Sigmoid colon (tissue), 7 donors: ENCODE measurements around the gene XRCC6. TPM values are rescaled to one million over a fixed set of nuclear protein-coding genes. Genes with fewer than 3 reads are reported as not detected.

Source experiments
- DNase-seq: peaks from one replicate; pipeline ENCODE4 v3.0.0-alpha.2; 2019
- H3K27ac ChIP-seq, 4 donors: fragments of 200-600 bp; sonication (generic); one replicate each; pipeline ENCODE4 v1.5.1; 2016 to 2019; ENCODE audit warnings: mild to moderate bottlenecking in 1 of 4
- H3K27me3 ChIP-seq, 3 donors: fragments of 200-600 bp; sonication (generic); one replicate each; pipeline ENCODE4 v1.5.1; 2019; ENCODE audit warnings: mild to moderate bottlenecking in 1 of 3
- H3K36me3 ChIP-seq, 4 donors: fragments of 200-600 bp; sonication (generic); one replicate each; pipeline ENCODE4 v1.5.1; 2016 to 2019
- H3K4me1 ChIP-seq, 4 donors: fragments of 200-600 bp; sonication (generic); one replicate each; pipeline ENCODE4 v1.5.1; 2017 to 2019
- H3K4me3 ChIP-seq, 4 donors: fragments of 200-600 bp; sonication (generic); one replicate each; pipeline ENCODE4 v1.5.1; 2017 to 2019; ENCODE audit warnings: mild to moderate bottlenecking in 2 of 4, moderate library complexity in 1 of 4
- H3K9me3 ChIP-seq, 4 donors: fragments of 200-600 bp in 3 of 4; sonication (generic) in 3 of 4; one replicate each; pipeline versions ENCODE4 v1.5.1 to v1.6.1; 2013 to 2019
- CTCF ChIP-seq, 4 experiments: fragments of 450-650 bp in 3 of 4; fragments of 200-600 bp in 1 of 4; IDR thresholded peaks; one replicate each; pipeline ENCODE4 v1.5.1; 2016 to 2019; ENCODE audit warnings: antibody characterized with exemption in 4 of 4, mild to moderate bottlenecking in 3 of 4, moderate library complexity in 2 of 4
- EP300 ChIP-seq, 4 donors: sonication (generic); formaldehyde crosslinking; IDR thresholded peaks; one replicate each; pipeline ENCODE4 v1.6.1; 2017; ENCODE audit warnings: antibody characterized with exemption in 4 of 4
- POLR2A ChIP-seq, 2 donors: fragments of 450-650 bp; IDR thresholded peaks; one replicate each; pipeline ENCODE4 v1.6.1; 2016; ENCODE audit warnings: antibody characterized with exemption in 2 of 2, mild to moderate bottlenecking in 2 of 2, moderate library complexity in 2 of 2
- POLR2AphosphoS5 ChIP-seq, 4 donors: sonication (generic); formaldehyde crosslinking; IDR thresholded peaks; one replicate each; pipeline ENCODE4 v1.6.1; 2017; ENCODE audit warnings: antibody characterized with exemption in 4 of 4
- WGBS, 2 donors: extraction: QIAGEN DNeasy Blood & Tissue Kit; methylation state at CpG; one replicate each; pipeline ENCODE4 v1.1.7; 2013; 5-methylcytosine and 5-hydroxymethylcytosine counted together
- intact Hi-C: fragments of 100-400 bp; cut with DNase I; formaldehyde crosslinking; loops from one replicate; pipeline ENCODE4 v1.15.1; 2023
- polyA plus RNA-seq, 3 donors: library from polyadenylated mRNA; stranded (reverse); fragments of 200-250 nt; gene quantifications; one replicate each; pipeline ENCODE4 v1.2.3, GENCODE V29; 2013
- total RNA-seq, 4 donors: library from RNA; depleted of rRNA; stranded (reverse); fragments of >200 nt; gene quantifications; one replicate each; pipeline ENCODE4 v1.1.0, GENCODE V29; 2016
- donor health status: healthy with polysubstance abuse.
- donor health status: Bipolar disorder and iron deficiency.
- donor health status: healthy.

XRCC6 gene
- total and polyA plus RNA-seq, 7 donors = 141 to 220 (median 190) TPM

DNA sequence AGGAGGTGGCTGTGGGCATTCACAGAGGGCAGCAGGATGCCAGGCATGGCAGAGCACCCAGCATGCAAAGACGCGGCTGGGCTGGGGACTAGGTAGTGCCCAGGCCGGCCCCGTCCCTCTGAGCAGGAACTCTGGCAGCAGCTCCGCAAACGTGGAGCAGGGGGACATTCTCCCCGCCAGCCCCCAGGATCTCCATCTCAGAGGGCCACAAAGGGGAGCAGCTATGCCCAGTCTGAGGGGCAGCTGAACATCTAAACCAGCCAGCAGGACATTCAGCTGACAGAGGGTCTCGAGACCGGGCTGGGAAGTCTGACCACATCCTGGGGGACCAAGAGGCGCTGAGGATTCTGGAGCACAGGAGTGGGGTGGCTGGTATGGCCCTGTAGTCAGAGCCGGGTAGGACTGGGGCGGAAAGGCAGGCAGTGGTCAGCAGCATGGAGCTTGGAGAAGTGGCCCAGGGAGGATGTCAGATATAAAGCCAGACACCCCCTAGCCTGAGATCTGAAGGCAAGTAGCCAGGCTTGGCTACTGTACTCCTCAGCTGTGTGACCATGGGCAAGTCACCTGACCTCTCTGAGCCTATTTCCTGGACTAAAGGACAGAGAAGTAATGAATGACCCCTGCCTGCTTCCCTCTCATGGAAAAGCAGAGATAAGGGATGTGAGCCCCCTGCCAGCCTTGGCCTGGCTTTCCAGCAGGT is 41.6 kb upstream of the XRCC6 start:
- no peaks in the 10 kb centered on the region for H3K27me3 ChIP-seq
- H3K4me3 ChIP-seq = no peak overlapping the region
- intact Hi-C loops = no loop called here
- no peak overlapping the region for H3K27ac ChIP-seq
- WGBS, 2 donors = 97 to 98% methylated on average over 12 of the region's 12 CpGs
- H3K4me1 ChIP-seq = peaks cover 0 to 12% (median 11%) of the 10 kb centered on the region in 4 donors
- DNase-seq = no peak
- peaks cover 10 to 75% (median 30%) of the 10 kb centered on the region in 4 donors for H3K36me3 ChIP-seq
- TF ChIP-seq POLR2A (IDR thresholded peaks at IDR 0.05) = no peak
- TF ChIP-seq CTCF (IDR thresholded peaks at IDR 0.05) = no peak
- TF ChIP-seq EP300 (IDR thresholded peaks at IDR 0.05) = no peak
- TF ChIP-seq POLR2AphosphoS5 (IDR thresholded peaks at IDR 0.05) = no peak
- H3K9me3 ChIP-seq = no peaks in the 10 kb centered on the region

DNA sequence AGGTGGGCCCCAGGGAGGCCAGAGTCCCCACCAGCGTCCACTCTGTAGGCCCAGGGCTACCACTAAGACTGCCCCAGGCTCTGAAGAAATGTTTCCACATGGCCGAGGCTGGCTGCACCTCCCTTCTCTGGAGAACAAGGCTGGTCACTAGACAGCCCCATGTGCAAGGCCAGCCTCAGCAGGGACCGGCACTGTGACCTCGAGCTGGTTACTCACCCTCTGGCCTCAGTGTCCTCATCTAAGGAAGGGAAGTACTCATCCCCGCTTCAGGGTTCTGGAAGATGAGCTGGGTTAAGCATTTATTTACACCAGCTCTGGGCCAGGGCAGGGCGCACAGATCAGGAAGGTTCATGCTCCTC is 41.1 kb upstream of the XRCC6 start:
- no peak for DNase-seq
- Histone ChIP-seq H3K4me1 (peaks cover 0 to 6% (median 6%) of the 10 kb centered on the region in 4 donors), H3K9me3 (no peaks in the 10 kb centered on the region), H3K27me3 (no peaks in the 10 kb centered on the region), H3K27ac (no peak overlapping the region), H3K36me3 (peaks cover 10 to 80% (median 30%) of the 10 kb centered on the region in 4 donors), H3K4me3 (no peak overlapping the region)
- TF ChIP-seq EP300 (IDR thresholded peaks at IDR 0.05) (no peak), CTCF (IDR thresholded peaks at IDR 0.05) (no peak), POLR2A (IDR thresholded peaks at IDR 0.05) (no peak), POLR2AphosphoS5 (IDR thresholded peaks at IDR 0.05) (no peak)
- intact Hi-C loops = no loop called here
- WGBS, 2 donors = 92% methylated on average over 6 of the region's 6 CpGs

- WGBS, 2 donors = 91% methylated on average over 8 of the region's 8 CpGs
- no peaks in the 10 kb centered on the region for H3K9me3 ChIP-seq
- intact Hi-C loops = no loop called here
- no peak for DNase-seq
- H3K27me3 ChIP-seq = no peaks in the 10 kb centered on the region
- TF ChIP-seq POLR2AphosphoS5 (IDR thresholded peaks at IDR 0.05) (no peak), POLR2A (IDR thresholded peaks at IDR 0.05) (no peak), CTCF (IDR thresholded peaks at IDR 0.05) (no peak), EP300 (IDR thresholded peaks at IDR 0.05) (no peak)
- peaks cover 10 to 69% (median 26%) of the 10 kb centered on the region in 4 donors for H3K36me3 ChIP-seq
- no peaks in the 10 kb centered on the region for H3K4me1 ChIP-seq
- H3K27ac ChIP-seq = no peak overlapping the region
- H3K4me3 ChIP-seq = no peak overlapping the region
These were observed 38.4 kb upstream of the XRCC6 start for GRCh38 chr22:41582694-41583093.

GRCh38 chr22:41584881-41585280 is 36.2 kb upstream of the XRCC6 start:
- Histone ChIP-seq H3K4me1 (peaks cover 0 to 15% (median 14%) of the 10 kb centered on the region in 4 donors), H3K27me3 (no peaks in the 10 kb centered on the region), H3K27ac (no peak overlapping the region), H3K36me3 (peaks cover 0 to 48% (median 16%) of the 10 kb centered on the region in 4 donors), H3K9me3 (no peaks in the 10 kb centered on the region), H3K4me3 (no peak overlapping the region)
- no peak for DNase-seq
- no peak for TF ChIP-seq CTCF (IDR thresholded peaks at IDR 0.05)
- no peak for TF ChIP-seq POLR2A (IDR thresholded peaks at IDR 0.05)
- intact Hi-C loops = no loop called here
- WGBS, 2 donors = 89 to 92% methylated on average over 6 of the region's 6 CpGs

GRCh38 chr22:41585898-41586297 is 35.2 kb upstream of the XRCC6 start:
- TF ChIP-seq POLR2A (IDR thresholded peaks at IDR 0.05) (no peak), CTCF (IDR thresholded peaks at IDR 0.05) (no peak), EP300 (IDR thresholded peaks at IDR 0.05) (no peak), POLR2AphosphoS5 (IDR thresholded peaks at IDR 0.05) (no peak)
- Histone ChIP-seq H3K27me3 (no peaks in the 10 kb centered on the region), H3K4me3 (no peak overlapping the region), H3K27ac (no peak overlapping the region), H3K9me3 (no peaks in the 10 kb centered on the region), H3K4me1 (peaks cover 0 to 24% (median 17%) of the 10 kb centered on the region in 4 donors), H3K36me3 (peaks cover 0 to 41% (median 12%) of the 10 kb centered on the region in 4 donors)
- no peak for DNase-seq
- 95% methylated on average over 7 of the region's 7 CpGs for WGBS, 2 donors
- intact Hi-C loops = no loop called here
